Right cardiac atrium (tissue), 5 donors: Measurements from ENCODE around the gene SMARCD3. TPM values are rescaled to one million over a fixed set of nuclear protein-coding genes. Genes with fewer than 3 reads are reported as not detected.

Source experiments
- ATAC-seq, 2 donors: fragments of 200-7000 bp; cut with Tn5 transposase; one replicate each; pipeline versions ENCODE4 v1.8.0 to v1.9.1; 2020; ENCODE audit warnings: moderate library complexity in 2 of 2, mild to moderate bottlenecking in 1 of 2
- DNase-seq, 3 donors: peaks; one replicate each; pipeline ENCODE4 v3.0.0-alpha.2; 2020
- H3K27ac ChIP-seq: one replicate; pipeline ENCODE4 v1.5.1; 2013; ENCODE audit warnings: mild to moderate bottlenecking, low read length, control low read depth, moderate library complexity
- H3K27me3 ChIP-seq: one replicate; pipeline ENCODE4 v1.6.1; 2013; ENCODE audit not compliant: control insufficient read depth, insufficient read depth
- H3K4me1 ChIP-seq: one replicate; pipeline ENCODE4 v1.6.1; 2013; ENCODE audit warnings: low read length; ENCODE audit not compliant: control insufficient read depth, insufficient read depth
- H3K4me3 ChIP-seq: one replicate; pipeline ENCODE4 v1.5.1; 2013; ENCODE audit warnings: low read length, control low read depth
- H3K9me3 ChIP-seq: one replicate; pipeline ENCODE4 v1.6.1; 2013; ENCODE audit warnings: low read length; ENCODE audit not compliant: control insufficient read depth
- WGBS: extraction: QIAGEN DNeasy Blood & Tissue Kit; methylation state at CpG from one replicate; pipeline ENCODE4 v1.1.7; 2013; 5-methylcytosine and 5-hydroxymethylcytosine counted together
- intact Hi-C, 4 donors: fragments of 100-400 bp; cut with DNase I; formaldehyde crosslinking; loops; one replicate each; pipeline versions ENCODE4 v1.11.0 to v1.14.0; 2022 to 2023
- polyA plus RNA-seq: library from polyadenylated mRNA; stranded (reverse); fragments of 200-250 nt; gene quantifications from one replicate; pipeline ENCODE4 v1.2.3, GENCODE V29; 2013
- total RNA-seq, 4 donors: library from RNA; stranded (reverse); fragmentation: NEBNext Ultra II Directional; extraction: Animal tissue kit (Norgen Biotek cat#: 25700); gene quantifications; one replicate each; pipeline ENCODE4 v1.2.1, GENCODE V29; 2021
- donor health status: healthy with polysubstance abuse.
- donor health status: DM: no; HTN: yes; CAD: no.
- donor health status: DM: no; HTN: no; CAD: no.
- donor health status: DM: no; HTN: yes; CAD: no; lungs with severe emphysema.
- donor health status: DM: yes; HTN: yes; CAD: no.

The SMARCD3 gene
- total and polyA plus RNA-seq, 5 donors: 141 to 291 (median 223) TPM

DNA sequence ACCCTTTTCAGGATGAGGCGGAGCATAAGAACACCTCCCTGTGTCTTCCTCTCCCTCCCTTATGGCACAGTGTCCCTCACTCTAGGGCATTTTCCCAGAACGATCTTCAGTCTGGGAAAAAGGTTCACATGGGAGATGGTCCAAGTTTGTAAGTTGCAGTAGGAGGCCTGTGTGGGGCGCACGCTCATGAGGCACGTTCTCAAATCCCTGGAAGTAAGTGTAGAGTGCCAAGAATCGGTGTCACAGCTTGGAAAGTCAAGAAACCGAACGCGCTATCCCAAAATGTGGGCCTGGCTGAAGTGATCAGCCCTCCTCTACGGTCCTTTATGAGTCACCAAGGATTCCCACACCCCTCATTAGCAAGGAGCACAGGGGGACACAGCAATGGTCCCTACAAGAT is 23.9 kb upstream of the SMARCD3 start:
- 46% methylated on average over 10 of the region's 10 CpGs for WGBS
- Histone ChIP-seq H3K4me1 (peaks cover 8% of the 10 kb centered on the region), H3K9me3 (no peaks in the 10 kb centered on the region), H3K27me3 (no peaks in the 10 kb centered on the region), H3K4me3 (no peak overlapping the region), H3K27ac (peak overlapping the region; percentile 6)
- intact Hi-C loops: no loop called here
- peak; percentile 68 to 82 (median 72) for DNase-seq
- ATAC-seq: peak in 1 of 2 donors; percentile 6

DNA sequence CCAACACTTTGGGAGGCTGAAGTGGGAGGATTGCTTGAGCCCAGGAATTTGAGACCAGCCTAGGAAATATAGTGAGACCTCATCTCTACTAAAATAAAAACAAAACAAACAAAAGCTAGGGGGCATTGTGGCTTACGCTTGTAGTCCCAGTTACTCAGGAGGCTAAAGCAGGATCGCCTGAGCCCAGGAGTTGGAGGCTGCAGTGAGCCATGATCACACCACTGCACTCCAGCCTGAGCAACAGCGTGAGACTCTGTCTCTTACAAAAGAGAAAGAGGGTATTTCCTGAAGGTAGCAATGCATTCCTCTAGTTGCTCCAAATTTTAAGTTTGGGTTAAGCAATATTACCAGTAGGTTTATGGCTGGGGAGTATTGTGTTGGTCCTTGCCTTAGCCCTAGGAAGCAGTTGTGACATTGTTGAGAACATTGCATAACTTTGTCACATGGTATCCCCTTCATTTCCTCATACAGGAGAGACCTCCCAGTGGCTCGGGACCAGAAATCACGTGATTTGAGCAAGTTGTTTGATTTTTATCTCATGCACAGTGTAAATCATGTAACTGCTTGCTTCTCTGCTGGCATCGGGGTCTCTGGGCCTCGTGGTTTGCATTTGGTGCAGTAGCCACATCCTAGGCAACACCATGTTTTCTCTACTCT is 23.3 kb upstream of the SMARCD3 start:
- ATAC-seq: peak; percentile 50 to 53
- DNase-seq: peak in 2 of 3 donors; percentile 47 to 72
- WGBS: 49% methylated on average over 7 of the region's 7 CpGs
- Histone ChIP-seq H3K4me1 (peaks cover 5% of the 10 kb centered on the region), H3K27ac (peak overlapping the region; percentile 6), H3K9me3 (no peaks in the 10 kb centered on the region), H3K27me3 (no peaks in the 10 kb centered on the region), H3K4me3 (no peak overlapping the region)
- intact Hi-C loops: no loop called here

DNA sequence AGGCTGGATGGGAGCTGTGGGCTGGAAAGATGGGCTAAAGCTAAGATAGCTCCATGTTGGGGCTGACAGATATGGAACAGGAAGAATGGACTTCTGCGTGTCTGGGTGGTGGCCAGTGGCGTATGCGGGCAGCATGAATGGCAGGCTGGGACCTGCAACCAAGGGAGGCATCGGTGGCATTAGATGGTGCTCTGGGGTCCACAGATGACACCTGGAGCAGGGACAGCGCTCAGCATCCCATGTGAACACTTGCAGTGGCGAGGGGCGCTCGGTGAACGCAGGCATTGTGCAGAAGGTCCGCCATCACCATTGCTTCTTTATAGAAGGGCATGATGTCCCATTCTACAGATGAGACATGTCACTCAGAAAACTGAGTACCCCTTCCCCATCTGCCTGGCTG is 21.0 kb upstream of the SMARCD3 start:
- ATAC-seq (no peak), DNase-seq (peak in 1 of 3 donors; percentile 39)
- Histone ChIP-seq H3K4me1 (peaks cover 5% of the 10 kb centered on the region), H3K9me3 (no peaks in the 10 kb centered on the region), H3K27ac (no peak overlapping the region), H3K27me3 (no peaks in the 10 kb centered on the region), H3K4me3 (no peak overlapping the region)
- WGBS: 93% methylated on average over 10 of the region's 10 CpGs
- intact Hi-C loops: no loop called here

DNA sequence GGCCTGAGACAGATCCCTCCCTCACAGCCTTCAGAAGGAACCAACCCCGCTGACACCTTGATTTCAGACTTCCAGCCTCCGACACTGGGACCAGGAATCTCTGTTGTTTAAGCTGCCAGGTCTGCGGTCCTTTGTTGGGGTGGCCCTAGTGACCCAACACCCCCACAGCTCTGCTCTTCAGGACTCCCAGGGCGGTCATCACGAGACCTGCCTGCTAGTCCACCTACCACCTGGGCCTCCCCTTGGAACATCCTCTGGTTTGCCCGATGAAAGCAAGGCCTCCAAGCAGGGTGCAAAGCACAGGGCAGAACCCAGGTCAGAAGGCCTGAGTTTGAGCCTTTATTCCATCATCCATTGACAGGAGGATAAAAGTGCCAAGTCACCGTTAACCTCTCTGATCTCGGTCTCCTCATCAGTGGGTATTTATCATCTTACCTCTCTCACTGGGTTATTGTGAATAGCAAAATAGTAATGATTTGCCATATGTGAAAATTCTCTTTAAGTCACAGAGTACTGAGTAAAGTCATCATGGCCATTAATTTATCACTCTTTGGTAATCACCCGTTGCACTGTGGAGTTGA is 16.9 kb upstream of the SMARCD3 start:
- 91% methylated on average over 9 of the region's 9 CpGs for WGBS
- no peak for ATAC-seq

DNA sequence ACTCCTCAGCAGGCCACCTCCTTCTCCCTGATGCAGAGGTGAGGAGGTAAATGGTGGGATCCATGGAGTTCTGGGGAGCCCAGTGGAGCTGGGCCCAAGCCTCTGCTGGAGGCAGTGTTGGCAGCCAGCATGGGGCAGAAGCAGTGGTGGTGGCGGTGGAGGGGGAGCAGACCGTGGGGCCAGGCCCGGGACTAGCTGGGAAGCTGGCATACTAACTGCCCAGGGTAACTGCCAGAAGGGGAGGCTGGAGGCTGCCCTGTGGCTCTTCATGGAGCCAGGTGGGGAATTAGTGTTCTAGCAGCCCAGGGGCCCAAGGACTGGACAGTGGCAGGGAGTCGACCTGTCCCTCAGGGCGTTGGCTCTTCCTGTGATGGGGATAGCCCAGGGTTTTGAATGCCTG is 16.1 kb upstream of the SMARCD3 start:
- ATAC-seq (no peak), DNase-seq (peak in 1 of 3 donors; percentile 40)
- no peaks in the 10 kb centered on the region for H3K27me3 ChIP-seq
- H3K4me3 ChIP-seq: no peak overlapping the region
- H3K27ac ChIP-seq: no peak overlapping the region
- intact Hi-C loops: no loop called here
- no peaks in the 10 kb centered on the region for H3K4me1 ChIP-seq
- WGBS: 82% methylated on average over 5 of the region's 5 CpGs
- no peaks in the 10 kb centered on the region for H3K9me3 ChIP-seq

More for the DNA sequence above, 16.9 kb upstream of the SMARCD3 start:
- no peaks in the 10 kb centered on the region for H3K9me3 ChIP-seq
- no peak overlapping the region for H3K27ac ChIP-seq
- H3K27me3 ChIP-seq: no peaks in the 10 kb centered on the region
- intact Hi-C loops: no loop called here
- no peaks in the 10 kb centered on the region for H3K4me1 ChIP-seq
- no peak overlapping the region for H3K4me3 ChIP-seq
- no peak for DNase-seq

DNA sequence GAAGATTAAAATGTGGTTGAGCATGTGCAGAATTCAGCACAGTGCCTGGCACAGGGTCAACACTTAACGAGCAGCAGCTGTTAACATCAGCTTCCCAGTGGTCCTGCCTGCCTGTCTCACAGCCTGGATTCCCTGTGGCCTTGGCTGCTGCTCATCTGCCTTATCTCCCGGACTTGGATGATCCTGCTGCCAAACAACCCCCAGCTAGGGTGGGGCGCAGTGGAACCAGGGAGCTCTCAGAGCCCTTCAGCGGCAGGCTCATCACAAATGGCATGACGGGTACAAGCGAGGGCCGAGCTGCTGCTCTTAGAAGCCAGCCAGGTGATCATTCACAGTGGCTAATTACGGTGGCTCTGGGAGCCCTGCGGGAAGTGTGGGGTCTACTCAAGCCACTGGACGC is 13.0 kb upstream of the SMARCD3 start:
- peak; percentile 53 to 77 for ATAC-seq
- DNase-seq: peak in 2 of 3 donors; percentile 79 to 80

DNA sequence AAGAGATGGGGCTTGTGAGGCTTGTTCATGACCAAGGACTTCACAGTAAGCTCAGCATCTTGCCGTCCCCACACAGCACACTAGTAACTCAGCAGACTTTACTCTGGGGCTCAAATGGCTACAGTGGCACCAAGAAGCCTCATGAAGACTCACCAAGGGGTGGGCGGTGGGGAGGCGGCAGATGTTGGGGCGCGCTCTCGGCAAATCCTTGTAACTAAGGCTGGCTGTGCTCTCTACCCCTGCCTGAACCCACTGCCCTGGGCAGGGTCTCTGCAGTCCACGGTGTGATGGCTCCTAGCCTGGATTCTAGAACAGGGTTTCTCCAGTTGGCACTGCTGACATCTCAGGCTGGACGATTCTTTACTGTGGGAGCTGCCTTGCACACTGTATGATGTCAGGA is 12.4 kb upstream of the SMARCD3 start:
- H3K27me3 ChIP-seq: no peaks in the 10 kb centered on the region
- 77% methylated on average over 8 of the region's 8 CpGs for WGBS
- H3K4me1 ChIP-seq: no peaks in the 10 kb centered on the region
- H3K9me3 ChIP-seq: no peaks in the 10 kb centered on the region
- H3K4me3 ChIP-seq: no peak overlapping the region
- ATAC-seq (no peak), DNase-seq (peak in 1 of 3 donors; percentile 30)
- no peak overlapping the region for H3K27ac ChIP-seq
- intact Hi-C loops: no loop called here

More for the DNA sequence above, 13.0 kb upstream of the SMARCD3 start:
- H3K4me1 ChIP-seq: no peaks in the 10 kb centered on the region
- H3K27ac ChIP-seq: no peak overlapping the region
- no peaks in the 10 kb centered on the region for H3K9me3 ChIP-seq
- no peaks in the 10 kb centered on the region for H3K27me3 ChIP-seq
- 21% methylated on average over 10 of the region's 10 CpGs for WGBS
- intact Hi-C loops: no loop called here
- H3K4me3 ChIP-seq: no peak overlapping the region

DNA sequence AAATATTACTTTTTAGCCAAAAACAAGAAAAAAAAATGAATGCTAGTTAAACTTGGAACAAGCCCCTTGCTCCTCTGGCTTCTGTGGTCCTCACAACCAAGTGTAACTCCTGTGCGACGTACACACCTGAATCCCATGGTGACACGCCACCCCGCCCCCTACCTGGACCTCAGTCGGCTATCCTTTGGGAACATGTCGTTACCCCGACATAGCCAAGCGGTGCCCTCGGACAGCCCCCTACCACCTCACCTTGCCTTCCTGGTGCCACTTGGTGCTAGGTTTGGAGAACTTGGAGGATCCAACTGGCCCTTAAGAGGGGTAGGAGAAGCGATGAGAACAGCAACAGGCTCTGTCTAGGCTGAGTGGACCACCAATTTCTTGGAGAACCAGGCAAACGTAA is 12.0 kb upstream of the SMARCD3 start:
- WGBS: 93% methylated on average over 11 of the region's 11 CpGs
- intact Hi-C loops: no loop called here

DNA sequence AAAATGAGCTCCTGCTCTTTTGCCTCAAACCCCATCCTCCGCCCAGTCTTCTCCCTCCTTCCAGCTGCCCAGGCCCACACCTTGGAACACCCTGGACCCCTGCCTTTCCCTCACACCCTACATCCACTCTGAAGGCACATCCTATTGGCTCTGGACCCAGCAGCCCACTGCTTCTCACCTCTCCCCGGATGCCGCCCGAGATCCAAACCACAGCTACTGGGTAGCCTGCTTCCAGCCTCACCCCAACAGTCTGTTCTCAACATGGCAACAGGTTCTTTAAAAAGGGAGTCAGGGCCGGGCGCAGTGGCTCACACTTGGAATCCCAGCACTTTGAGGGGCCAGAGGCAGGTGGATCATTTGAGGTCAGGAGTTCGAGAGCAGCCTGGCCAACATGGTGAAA is 9.5 kb upstream of the SMARCD3 start:
- intact Hi-C loops: no loop called here
- Histone ChIP-seq H3K27ac (no peak overlapping the region), H3K4me1 (peaks cover 2% of the 10 kb centered on the region), H3K9me3 (no peaks in the 10 kb centered on the region), H3K4me3 (no peak overlapping the region), H3K27me3 (no peaks in the 10 kb centered on the region)
- DNase-seq (peak in 1 of 3 donors; percentile 25), ATAC-seq (no peak)
- WGBS: 90% methylated on average over 7 of the region's 7 CpGs

More for the DNA sequence above, 12.0 kb upstream of the SMARCD3 start:
- Histone ChIP-seq H3K4me3 (no peak overlapping the region), H3K27me3 (no peaks in the 10 kb centered on the region), H3K27ac (no peak overlapping the region), H3K9me3 (no peaks in the 10 kb centered on the region), H3K4me1 (no peaks in the 10 kb centered on the region)
- ATAC-seq (no peak), DNase-seq (peak in 1 of 3 donors; percentile 46)

DNA sequence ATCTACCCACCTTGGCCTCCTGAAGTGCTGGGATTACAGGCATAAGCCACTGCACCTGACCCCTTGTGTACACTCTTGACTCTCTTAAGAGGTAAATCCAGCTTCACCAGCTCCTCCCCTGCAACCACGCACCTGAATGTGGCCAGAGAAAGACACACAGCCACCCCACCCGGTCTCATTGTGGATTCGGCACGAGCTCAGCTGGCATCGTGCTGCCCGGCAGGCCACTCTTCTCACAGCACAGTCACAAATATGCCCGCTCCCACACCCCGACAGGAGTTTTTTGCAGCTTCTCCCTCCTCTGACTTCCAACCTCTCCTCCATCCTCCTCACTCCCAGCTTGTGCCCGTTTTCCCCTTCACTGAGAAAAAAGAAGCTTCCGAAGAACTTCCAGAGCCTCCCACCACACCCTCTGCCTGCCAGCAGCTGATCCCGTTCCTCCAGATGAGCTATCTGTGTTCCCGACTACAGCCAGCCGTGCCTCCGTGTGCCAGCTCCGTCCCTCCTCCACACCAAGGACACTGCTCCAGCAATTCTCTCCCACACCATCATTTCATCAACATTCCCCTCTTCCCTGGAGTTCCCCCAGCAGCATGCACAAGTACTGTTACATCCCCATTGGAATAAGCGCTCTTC is 8.0 kb upstream of the SMARCD3 start:
- ATAC-seq (peak in 1 of 2 donors; percentile 5), DNase-seq (peak in 2 of 3 donors; percentile 57 to 63)
- Histone ChIP-seq H3K9me3 (no peaks in the 10 kb centered on the region), H3K27ac (no peak overlapping the region), H3K4me3 (no peak overlapping the region), H3K4me1 (peaks cover 5% of the 10 kb centered on the region), H3K27me3 (no peaks in the 10 kb centered on the region)
- 40% methylated on average over 16 of the region's 16 CpGs for WGBS
- intact Hi-C loops: no loop called here

DNA sequence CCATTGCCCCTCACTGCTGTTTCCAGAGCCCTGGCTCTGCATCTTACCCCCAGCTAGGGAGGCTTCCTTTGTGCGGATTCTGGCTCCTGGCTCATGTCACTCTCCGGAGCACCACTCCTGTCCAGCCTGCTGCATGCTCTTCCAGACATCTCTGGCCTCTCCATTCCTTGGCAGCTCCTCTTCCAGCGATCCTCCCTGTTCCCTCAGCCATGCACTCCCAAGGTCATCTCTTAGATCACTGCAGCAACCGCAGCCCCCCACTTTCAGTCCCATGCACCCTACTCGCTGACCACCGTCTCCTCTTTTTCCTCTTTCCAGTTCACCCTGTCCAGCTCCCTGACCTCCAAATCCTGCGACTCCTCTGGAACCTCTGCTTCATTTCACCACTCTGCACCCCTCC is 6.9 kb upstream of the SMARCD3 start:
- no peak for ATAC-seq

More for the DNA sequence above, 6.9 kb upstream of the SMARCD3 start:
- no peak overlapping the region for H3K27ac ChIP-seq
- intact Hi-C loops: no loop called here
- H3K9me3 ChIP-seq: no peaks in the 10 kb centered on the region
- WGBS: 63% methylated on average over 7 of the region's 7 CpGs
- H3K4me3 ChIP-seq: no peak overlapping the region
- H3K4me1 ChIP-seq: peaks cover 9% of the 10 kb centered on the region
- no peaks in the 10 kb centered on the region for H3K27me3 ChIP-seq
- peak in 2 of 3 donors; percentile 15 to 20 for DNase-seq
